A673 (cell line): ENCODE data around the gene DPYSL4. TPM values are rescaled to one million over a fixed set of nuclear protein-coding genes. Genes with fewer than 3 reads are reported as not detected.

Source experiments
- BruUV-seq: library from RNA; stranded (reverse); fragments of 400-500 nt; replicated peaks from 2 replicates; lab custom pipeline; 2021; lab: Mats Ljungman, UMichigan
- CTCF ChIA-PET: fragments of 300-600 bp; sonication (Branson Sonifier 250); formaldehyde crosslinking; loops from one replicate; lab custom pipeline; 2022; ENCODE audit warnings: antibody characterized with exemption; lab: Charles Lee
- POLR2A ChIA-PET: fragments of 300-600 bp; sonication (Branson Sonifier 250); formaldehyde crosslinking; loops from one replicate; lab custom pipeline; 2022; ENCODE audit warnings: antibody characterized with exemption; ENCODE audit not compliant: low non-redundant PET; lab: Charles Lee
- DNase-seq: peaks from one replicate; pipeline ENCODE4 v3.0.0-alpha.2; 2015; ENCODE audit warnings: low spot score
- H3K27ac ChIP-seq: fragments of 200-600 bp; sonication (generic); 2 replicates; pipeline ENCODE4 v1.5.1; 2016; ENCODE audit warnings: mixed run types, low read depth, mild to moderate bottlenecking, mixed read lengths, antibody characterized with exemption, low read length; ENCODE audit not compliant: poor library complexity, severe bottlenecking
- H3K27me3 ChIP-seq: fragments of 200-600 bp; sonication (generic); replicated peaks from 2 replicates; pipeline ENCODE4 v1.6.1; 2017; ENCODE audit warnings: mixed run types, low read depth, mild to moderate bottlenecking, mixed read lengths, antibody characterized with exemption, low read length; ENCODE audit not compliant: insufficient read depth, poor library complexity
- H3K36me3 ChIP-seq: fragments of 200-600 bp; sonication (generic); 2 replicates; pipeline ENCODE4 v1.6.1; 2016; ENCODE audit warnings: mixed run types, mild to moderate bottlenecking, mixed read lengths, antibody characterized with exemption, low read length; ENCODE audit not compliant: insufficient read depth, poor library complexity, severe bottlenecking
- H3K4me1 ChIP-seq: fragments of 200-600 bp; sonication (generic); 2 replicates; pipeline ENCODE4 v1.6.1; 2017; ENCODE audit warnings: mixed run types, mild to moderate bottlenecking, mixed read lengths, antibody characterized with exemption, low read length; ENCODE audit not compliant: insufficient read depth, poor library complexity, severe bottlenecking
- H3K4me3 ChIP-seq: fragments of 200-600 bp; sonication (generic); 2 replicates; pipeline ENCODE4 v1.5.1; 2016; ENCODE audit warnings: low read depth, mixed run types, mild to moderate bottlenecking, mixed read lengths, low read length; ENCODE audit not compliant: poor library complexity, severe bottlenecking
- H3K9me3 ChIP-seq: fragments of 200-600 bp; sonication (generic); 2 replicates; pipeline ENCODE4 v1.6.1; 2016; ENCODE audit warnings: mixed run types, low read depth, mild to moderate bottlenecking, mixed read lengths, antibody characterized with exemption, low read length; ENCODE audit not compliant: poor library complexity, severe bottlenecking
- CTCF ChIP-seq: fragments of 300-800, 200-600 bp; sonication (generic); conservative IDR thresholded peaks from 2 replicates; pipeline ENCODE4 v1.5.1; 2017; ENCODE audit warnings: low read depth, mild to moderate bottlenecking, antibody characterized with exemption, low read length, moderate library complexity, mixed read lengths
- EZH2 ChIP-seq: fragments of 200-600 bp; sonication (generic); IDR thresholded peaks from 2 replicates; pipeline ENCODE4 v1.6.1; 2017; ENCODE audit warnings: borderline replicate concordance, low read depth, mild to moderate bottlenecking, mixed read lengths, antibody characterized with exemption, low read length; ENCODE audit not compliant: poor library complexity, severe bottlenecking
- intact Hi-C: fragments of 100-400 bp; cut with micrococcal nuclease; formaldehyde crosslinking; loops from one replicate; pipeline ENCODE4 v1.10.0; 2022; ENCODE audit not compliant: unreplicated experiment
- total RNA-seq: library from RNA; stranded (reverse); gene quantifications from 2 replicates; pipeline ENCODE4 v1.2.3, GENCODE V29; 2021

The DPYSL4 gene
- total RNA-seq, 1 experiment from 2014 or later, result 13.1 TPM

- Histone ChIP-seq H3K4me3 (no peak overlapping the region), H3K4me1 (no peaks in the 10 kb centered on the region), H3K36me3 (no peaks in the 10 kb centered on the region), H3K27me3 (no peaks in the 10 kb centered on the region), H3K9me3 (no peaks in the 10 kb centered on the region), H3K27ac (no peak overlapping the region)
- DNase-seq, result no peak
- no peak for TF ChIP-seq EZH2
- TF ChIP-seq CTCF, result no peak
- intact Hi-C loops, result no loop called here
- POLR2A ChIA-PET, result no interaction called here
- CTCF ChIA-PET, result no interaction called here
- BruUV-seq, result no TSS peak
Observed at GRCh38 chr10:132225849-132226205, 39.1 kb downstream of the DPYSL4 start.

- ChIA-PET POLR2A (no interaction called here), CTCF (no interaction called here)
- no peak for TF ChIP-seq EZH2
- TF ChIP-seq CTCF, result no peak
- H3K4me1 ChIP-seq, result no peaks in the 10 kb centered on the region
- H3K36me3 ChIP-seq, result no peaks in the 10 kb centered on the region
- no TSS peak for BruUV-seq
- intact Hi-C loops, result no loop called here
- H3K27me3 ChIP-seq, result no peaks in the 10 kb centered on the region
- no peak overlapping the region for H3K27ac ChIP-seq
- no peak overlapping the region for H3K4me3 ChIP-seq
- DNase-seq, result no peak
- no peaks in the 10 kb centered on the region for H3K9me3 ChIP-seq
Observed at GRCh38 chr10:132226586-132227405, 40.0 kb downstream of the DPYSL4 start.

- Histone ChIP-seq H3K36me3 (no peaks in the 10 kb centered on the region), H3K27me3 (no peaks in the 10 kb centered on the region), H3K4me1 (no peaks in the 10 kb centered on the region), H3K4me3 (no peak overlapping the region), H3K27ac (no peak overlapping the region), H3K9me3 (no peaks in the 10 kb centered on the region)
- no peak for DNase-seq
- BruUV-seq, result no TSS peak
- no peak for TF ChIP-seq CTCF
- TF ChIP-seq EZH2, result no peak
- CTCF ChIA-PET, result no interaction called here
- POLR2A ChIA-PET, result no interaction called here
- intact Hi-C loops, result no loop called here
Observed at GRCh38 chr10:132227851-132228390, 41.2 kb downstream of the DPYSL4 start.
